ENCODE measurements around the gene FSCN2. TPM values are rescaled to one million over a fixed set of nuclear protein-coding genes. Genes with fewer than 3 reads are reported as not detected.

The FSCN2 gene
- total and polyA plus RNA-seq, 5 donors from 2014 or later, result 0.17 to 0.74 TPM; not detected in 3

- H3K4me1 Mint-ChIP-seq, result peaks cover 0 to 42% (median 10%) of the 10 kb centered on the region in 4 donors
- H3K27ac Mint-ChIP-seq, result peak overlapping the region; percentile 88 to 94 (median 90)
- peak overlapping the region; percentile 79 for H3K4me3 ChIP-seq (ENCODE audit: low read depth, low read length)
- peak; percentile 69 to 75 for ATAC-seq (ENCODE audit: low read depth in 2 of 2)
- H3K27me3 Mint-ChIP-seq, result peaks cover 5% of the 10 kb centered on the region
- H3K27ac ChIP-seq (ENCODE audit: insufficient read depth, low read length, poor library complexity, severe bottlenecking), result peak overlapping the region; percentile 84
- no peaks in the 10 kb centered on the region for H3K9me3 Mint-ChIP-seq
- no peaks in the 10 kb centered on the region for H3K9me3 ChIP-seq (ENCODE audit: control insufficient read depth in 2 of 2, low read length in 2 of 2)
- peaks cover 26% of the 10 kb centered on the region for H3K4me1 ChIP-seq (ENCODE audit: control insufficient read depth, insufficient read depth, low read length, poor library complexity, severe bottlenecking)
- peaks cover 6% of the 10 kb centered on the region for H3K36me3 Mint-ChIP-seq
- DNase-seq, result peak; percentile 75 to 94 (median 79)
- H3K36me3 ChIP-seq (ENCODE audit: control insufficient read depth, insufficient read depth, low read length), result peaks cover 6% of the 10 kb centered on the region
- peak overlapping the region; percentile 91 to 98 (median 94) for H3K4me3 Mint-ChIP-seq
- no peaks in the 10 kb centered on the region for H3K27me3 ChIP-seq (ENCODE audit: control insufficient read depth, insufficient read depth, low read length)
These were observed 24.9 kb downstream of the FSCN2 start for GRCh38 chr17:81553018-81553615.

DNA sequence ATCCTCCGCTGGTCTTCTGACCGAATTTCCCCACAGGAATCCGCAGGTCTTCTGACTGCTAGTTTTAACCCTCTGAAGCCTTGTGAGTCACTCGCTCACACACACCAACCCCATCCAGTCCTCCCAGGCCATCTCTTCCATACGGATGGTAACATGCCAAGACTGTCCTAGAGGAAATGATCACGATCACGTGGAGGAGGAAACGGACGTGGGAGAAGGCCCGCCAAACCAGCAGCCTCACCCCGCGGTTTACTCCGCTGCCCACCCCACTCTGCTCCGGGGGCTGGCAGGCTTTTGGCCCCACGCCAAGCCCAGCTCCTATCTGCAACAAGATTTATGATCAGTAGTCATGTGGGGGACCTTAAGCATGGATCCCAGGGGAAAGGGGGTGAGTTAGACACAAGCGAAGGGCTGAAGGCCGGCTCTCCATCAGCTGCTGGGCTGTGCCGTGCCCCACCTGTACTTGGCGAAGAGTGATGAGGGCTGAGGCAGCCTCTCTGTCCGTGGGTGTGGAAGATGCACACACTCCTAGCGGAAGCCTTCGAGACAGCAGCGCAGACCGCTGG is 25.5 kb downstream of the FSCN2 start:
- Histone ChIP-seq H3K4me3 (ENCODE audit: low read depth, low read length) (peak overlapping the region; percentile 79), H3K27me3 (ENCODE audit: control insufficient read depth, insufficient read depth, low read length) (no peaks in the 10 kb centered on the region), H3K9me3 (ENCODE audit: control insufficient read depth in 2 of 2, low read length in 2 of 2) (no peaks in the 10 kb centered on the region), H3K36me3 (ENCODE audit: control insufficient read depth, insufficient read depth, low read length) (peaks cover 10% of the 10 kb centered on the region), H3K4me1 (ENCODE audit: control insufficient read depth, insufficient read depth, low read length, poor library complexity, severe bottlenecking) (peaks cover 26% of the 10 kb centered on the region), H3K27ac (ENCODE audit: insufficient read depth, low read length, poor library complexity, severe bottlenecking) (peak overlapping the region; percentile 84)
- DNase-seq, result no peak
- Mint-ChIP-seq H3K4me3 (peak overlapping the region; percentile 91 to 98 (median 94)), H3K9me3 (no peaks in the 10 kb centered on the region), H3K4me1 (peaks cover 0 to 42% (median 10%) of the 10 kb centered on the region in 4 donors), H3K36me3 (peaks cover 6% of the 10 kb centered on the region), H3K27ac (peak overlapping the region; percentile 20 to 90 (median 88)), H3K27me3 (peaks cover 5% of the 10 kb centered on the region)
- no peak for ATAC-seq (ENCODE audit: low read depth in 2 of 2)

- peaks cover 16% of the 10 kb centered on the region for H3K36me3 ChIP-seq (ENCODE audit: control insufficient read depth, insufficient read depth, low read length)
- peaks cover 5% of the 10 kb centered on the region for H3K27me3 Mint-ChIP-seq
- no peak overlapping the region for H3K27ac ChIP-seq (ENCODE audit: insufficient read depth, low read length, poor library complexity, severe bottlenecking)
- no peaks in the 10 kb centered on the region for H3K9me3 ChIP-seq (ENCODE audit: control insufficient read depth in 2 of 2, low read length in 2 of 2)
- H3K4me1 ChIP-seq (ENCODE audit: control insufficient read depth, insufficient read depth, low read length, poor library complexity, severe bottlenecking), result peaks cover 20% of the 10 kb centered on the region
- H3K9me3 Mint-ChIP-seq, result no peaks in the 10 kb centered on the region
- H3K4me3 ChIP-seq (ENCODE audit: low read depth, low read length), result no peak overlapping the region
- H3K4me1 Mint-ChIP-seq, result peaks cover 0 to 21% (median 10%) of the 10 kb centered on the region in 4 donors
- peaks cover 9% of the 10 kb centered on the region for H3K36me3 Mint-ChIP-seq
- DNase-seq (no peak), ATAC-seq (ENCODE audit: low read depth in 2 of 2) (no peak)
- no peak overlapping the region for H3K27ac Mint-ChIP-seq
- H3K4me3 Mint-ChIP-seq, result peak overlapping the region in 1 of 4 donors; percentile 7
- no peaks in the 10 kb centered on the region for H3K27me3 ChIP-seq (ENCODE audit: control insufficient read depth, insufficient read depth, low read length)
These were observed 28.1 kb downstream of the FSCN2 start for GRCh38 chr17:81556175-81556691.

DNA sequence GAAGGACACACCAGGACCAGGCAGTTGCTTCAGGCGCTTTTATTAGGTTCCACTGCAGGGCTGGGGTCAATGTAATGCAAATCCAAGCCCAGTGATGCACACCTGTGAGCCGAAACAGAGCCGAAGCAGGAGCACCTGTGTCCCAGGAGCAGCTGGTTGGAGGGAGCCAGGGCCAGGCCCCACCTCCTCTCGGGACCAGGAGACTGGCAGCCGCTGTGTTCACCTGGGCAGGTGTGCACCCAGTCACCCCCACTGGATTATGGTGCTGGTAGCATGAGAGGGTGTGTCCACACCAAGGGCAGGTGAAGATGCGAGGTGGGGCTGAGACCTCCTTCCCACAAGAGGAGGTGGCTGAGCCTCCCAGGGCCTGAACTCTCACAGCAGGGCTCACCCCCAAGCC is 28.7 kb downstream of the FSCN2 start:
- Histone ChIP-seq H3K27me3 (ENCODE audit: control insufficient read depth, insufficient read depth, low read length) (no peaks in the 10 kb centered on the region), H3K36me3 (ENCODE audit: control insufficient read depth, insufficient read depth, low read length) (peaks cover 16% of the 10 kb centered on the region), H3K4me1 (ENCODE audit: control insufficient read depth, insufficient read depth, low read length, poor library complexity, severe bottlenecking) (peaks cover 14% of the 10 kb centered on the region), H3K27ac (ENCODE audit: insufficient read depth, low read length, poor library complexity, severe bottlenecking) (no peak overlapping the region), H3K9me3 (ENCODE audit: control insufficient read depth in 2 of 2, low read length in 2 of 2) (no peaks in the 10 kb centered on the region), H3K4me3 (ENCODE audit: low read depth, low read length) (no peak overlapping the region)
- Mint-ChIP-seq H3K9me3 (no peaks in the 10 kb centered on the region), H3K36me3 (peaks cover 12% of the 10 kb centered on the region), H3K27me3 (peaks cover 5% of the 10 kb centered on the region), H3K27ac (no peak overlapping the region), H3K4me1 (peaks cover 0 to 17% (median 10%) of the 10 kb centered on the region in 4 donors), H3K4me3 (no peak overlapping the region)
- ATAC-seq (ENCODE audit: low read depth in 2 of 2) (no peak), DNase-seq (no peak)

GRCh38 chr17:81557276-81558114 is 29.3 kb downstream of the FSCN2 start:
- Mint-ChIP-seq H3K36me3 (peaks cover 12% of the 10 kb centered on the region), H3K4me3 (no peak overlapping the region), H3K9me3 (no peaks in the 10 kb centered on the region), H3K4me1 (peaks cover 0 to 17% (median 10%) of the 10 kb centered on the region in 4 donors), H3K27ac (no peak overlapping the region), H3K27me3 (peaks cover 5% of the 10 kb centered on the region)
- Histone ChIP-seq H3K36me3 (ENCODE audit: control insufficient read depth, insufficient read depth, low read length) (peaks cover 19% of the 10 kb centered on the region), H3K4me1 (ENCODE audit: control insufficient read depth, insufficient read depth, low read length, poor library complexity, severe bottlenecking) (peaks cover 14% of the 10 kb centered on the region), H3K9me3 (ENCODE audit: control insufficient read depth in 2 of 2, low read length in 2 of 2) (no peaks in the 10 kb centered on the region), H3K27ac (ENCODE audit: insufficient read depth, low read length, poor library complexity, severe bottlenecking) (no peak overlapping the region), H3K4me3 (ENCODE audit: low read depth, low read length) (no peak overlapping the region), H3K27me3 (ENCODE audit: control insufficient read depth, insufficient read depth, low read length) (no peaks in the 10 kb centered on the region)
- DNase-seq, result no peak
- no peak for ATAC-seq (ENCODE audit: low read depth in 2 of 2)

DNA sequence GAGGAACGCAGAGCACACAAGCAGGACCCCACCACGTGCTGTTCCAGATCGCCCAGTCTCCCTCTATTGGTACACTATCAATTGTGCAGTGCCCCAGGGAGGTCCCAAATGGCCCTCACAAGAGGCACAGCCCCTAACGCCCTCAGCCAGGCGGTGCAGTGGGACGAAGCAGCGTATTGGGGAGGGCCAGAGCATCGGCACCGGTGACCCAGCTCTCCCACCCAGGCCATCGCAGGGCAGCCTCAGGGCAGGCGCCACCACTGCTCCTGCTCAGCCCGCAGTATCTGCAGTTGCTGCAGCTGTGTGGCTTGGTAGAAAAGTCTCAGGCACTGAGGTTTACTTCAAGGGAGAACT is 29.9 kb downstream of the FSCN2 start:
- Histone ChIP-seq H3K27ac (ENCODE audit: insufficient read depth, low read length, poor library complexity, severe bottlenecking) (no peak overlapping the region), H3K36me3 (ENCODE audit: control insufficient read depth, insufficient read depth, low read length) (peaks cover 19% of the 10 kb centered on the region), H3K27me3 (ENCODE audit: control insufficient read depth, insufficient read depth, low read length) (no peaks in the 10 kb centered on the region), H3K4me3 (ENCODE audit: low read depth, low read length) (no peak overlapping the region), H3K4me1 (ENCODE audit: control insufficient read depth, insufficient read depth, low read length, poor library complexity, severe bottlenecking) (peaks cover 12% of the 10 kb centered on the region), H3K9me3 (ENCODE audit: control insufficient read depth in 2 of 2, low read length in 2 of 2) (no peaks in the 10 kb centered on the region)
- Mint-ChIP-seq H3K36me3 (peaks cover 12% of the 10 kb centered on the region), H3K4me1 (peaks cover 0 to 15% (median 10%) of the 10 kb centered on the region in 4 donors), H3K9me3 (no peaks in the 10 kb centered on the region), H3K27me3 (peaks cover 5% of the 10 kb centered on the region), H3K4me3 (no peak overlapping the region), H3K27ac (no peak overlapping the region)
- no peak for ATAC-seq (ENCODE audit: low read depth in 2 of 2)
- DNase-seq, result no peak

GRCh38 chr17:81558941-81559806 is 31.0 kb downstream of the FSCN2 start:
- Histone ChIP-seq H3K9me3 (ENCODE audit: control insufficient read depth in 2 of 2, low read length in 2 of 2) (no peaks in the 10 kb centered on the region), H3K36me3 (ENCODE audit: control insufficient read depth, insufficient read depth, low read length) (peaks cover 28% of the 10 kb centered on the region), H3K4me1 (ENCODE audit: control insufficient read depth, insufficient read depth, low read length, poor library complexity, severe bottlenecking) (peaks cover 1% of the 10 kb centered on the region), H3K4me3 (ENCODE audit: low read depth, low read length) (no peak overlapping the region), H3K27me3 (ENCODE audit: control insufficient read depth, insufficient read depth, low read length) (no peaks in the 10 kb centered on the region), H3K27ac (ENCODE audit: insufficient read depth, low read length, poor library complexity, severe bottlenecking) (no peak overlapping the region)
- peaks cover 12% of the 10 kb centered on the region for H3K36me3 Mint-ChIP-seq
- ATAC-seq (ENCODE audit: low read depth in 2 of 2), result no peak
- no peaks in the 10 kb centered on the region for H3K9me3 Mint-ChIP-seq
- peaks cover 0 to 5% (median 4%) of the 10 kb centered on the region in 4 donors for H3K4me1 Mint-ChIP-seq
- H3K4me3 Mint-ChIP-seq, result no peak overlapping the region
- peaks cover 2% of the 10 kb centered on the region for H3K27me3 Mint-ChIP-seq
- H3K27ac Mint-ChIP-seq, result no peak overlapping the region
- no peak for DNase-seq
